HepG2 (cell line): ENCODE measurements around the gene ADD2. TPM values are rescaled to one million over a fixed set of nuclear protein-coding genes. Genes with fewer than 3 reads are reported as not detected.
A peak's percentile ranks its signal among the peaks of the same experiment; 100 is the strongest.

Experiments used
- ATAC-seq: fragments of 200-7000 bp; cut with Tn5 transposase; 3 replicates; pipeline ENCODE4 v1.9.1; 2020; ENCODE audit warnings: mild to moderate bottlenecking, moderate library complexity
- BruUV-seq: library from RNA; stranded (reverse); fragments of 400-500 nt; replicated peaks from 2 replicates; lab custom pipeline; 2021; lab: Mats Ljungman, UMichigan
- CTCF ChIA-PET: fragments of 300-600 bp; formaldehyde crosslinking; extraction: SDS; loops from one replicate; lab custom pipeline; 2021; ENCODE audit warnings: low total read pairs, inconsistent platforms, low intra/inter-chr PET ratio; lab: Yijun Ruan, JAX
- POLR2A ChIA-PET: fragments of 350-600 bp; sonication (Branson Sonifier 250); formaldehyde crosslinking; loops from one replicate; lab custom pipeline; 2020; ENCODE audit warnings: antibody characterized with exemption, inconsistent platforms; lab: Yijun Ruan, JAX
- DNase-seq: peaks from one replicate; pipeline ENCODE4 v3.0.0-alpha.2; 2015; ENCODE audit warnings: low spot score
- FAIRE-seq: peaks from 3 replicates; lab custom pipeline; 2011; peaks lifted over from hg19 to GRCh38; lab: Jason Lieb, UNC
- H2AFZ ChIP-seq: one replicate; pipeline ENCODE4 v1.6.1; 2011; ENCODE audit warnings: low read length, inconsistent platforms
- H3K27ac ChIP-seq: fragments of 300-600 bp; 3 replicates; pipeline ENCODE4 v1.8.0; 2011; ENCODE audit warnings: mixed run types, mild to moderate bottlenecking, mixed read lengths, low read length, inconsistent platforms; ENCODE audit not compliant: insufficient read depth; ENCODE audit errors: extremely low read length
- H3K27me3 ChIP-seq, 2 experiments: fragments of 200-600 bp in 1 of 2; 2 replicates in 1 of 2; 3 replicates in 1 of 2; pipeline versions ENCODE4 v1.6.0 to v1.8.0; 2011; ENCODE audit warnings: low read length in 2 of 2, mild to moderate bottlenecking in 2 of 2, moderate library complexity in 2 of 2, inconsistent platforms in 1 of 2; ENCODE audit not compliant: insufficient read depth in 2 of 2, control insufficient read depth in 1 of 2
- H3K36me3 ChIP-seq, 2 experiments: fragments of 200-600 bp in 1 of 2; replicated peaks in 1 of 2; 2 replicates in 1 of 2; 3 replicates in 1 of 2; pipeline versions ENCODE4 v1.5.1 to v1.8.0; 2011; ENCODE audit warnings: low read length in 2 of 2, inconsistent platforms in 1 of 2; ENCODE audit not compliant: insufficient read depth in 2 of 2, control insufficient read depth in 1 of 2
- H3K4me1 ChIP-seq: 2 replicates; pipeline ENCODE4 v1.5.1; 2012; ENCODE audit warnings: low read length, inconsistent platforms; ENCODE audit not compliant: insufficient read depth
- H3K4me2 ChIP-seq: 2 replicates; pipeline ENCODE4 v1.6.0; 2011; ENCODE audit warnings: low read depth, low read length, inconsistent platforms
- H3K4me3 ChIP-seq, 3 experiments: fragments of 200-600 bp in 1 of 3; sonication (generic), shearing (Covaris generic) in 1 of 3; replicated peaks in 1 of 3; 2 replicates each; pipeline ENCODE4 v1.5.1; 2011 to 2016; ENCODE audit warnings: low read length in 3 of 3, inconsistent platforms in 2 of 3, low read depth in 2 of 3, mild to moderate bottlenecking in 2 of 3, control low read depth in 1 of 3, mixed read lengths in 1 of 3; ENCODE audit not compliant: insufficient read depth in 1 of 3
- H3K79me2 ChIP-seq: one replicate; pipeline ENCODE4 v1.6.1; 2011; ENCODE audit warnings: low read length, inconsistent platforms; ENCODE audit not compliant: insufficient read depth
- H3K9ac ChIP-seq: 2 replicates; pipeline ENCODE4 v1.6.0; 2011; ENCODE audit warnings: mild to moderate bottlenecking, low read depth, low read length, inconsistent platforms; ENCODE audit not compliant: insufficient read depth
- H3K9me3 ChIP-seq: 2 replicates; pipeline ENCODE4 v1.5.1; 2012; ENCODE audit warnings: mild to moderate bottlenecking, low read length
- H4K20me1 ChIP-seq: 2 replicates; pipeline ENCODE4 v1.6.0; 2011; ENCODE audit warnings: inconsistent platforms, mild to moderate bottlenecking, low read length, moderate library complexity; ENCODE audit not compliant: insufficient read depth
- EED ChIP-seq: sonication (generic); formaldehyde crosslinking; IDR thresholded peaks from 2 replicates; pipeline ENCODE4 v1.5.0; 2020; ENCODE audit warnings: mild to moderate bottlenecking, missing genetic modification reagents
- HOXA3 ChIP-seq: sonication (generic); formaldehyde crosslinking; IDR thresholded peaks from 2 replicates; pipeline ENCODE4 v1.5.0; 2020; ENCODE audit warnings: missing genetic modification reagents
- REXO4 ChIP-seq: sonication (generic); formaldehyde crosslinking; IDR thresholded peaks from 2 replicates; pipeline ENCODE4 v1.8.0; 2022; ENCODE audit warnings: missing genetic modification reagents, mild to moderate bottlenecking, borderline replicate concordance
- SAFB2 ChIP-seq: sonication (generic); formaldehyde crosslinking; IDR thresholded peaks from 2 replicates; pipeline ENCODE4 v1.5.1; 2020; ENCODE audit warnings: missing genetic modification reagents, low read depth, mild to moderate bottlenecking, borderline replicate concordance
- ZFP62 ChIP-seq: sonication (generic); formaldehyde crosslinking; IDR thresholded peaks from 2 replicates; pipeline ENCODE4 v1.4.0; 2020; ENCODE audit warnings: missing genetic modification reagents
- ZNF121 ChIP-seq: sonication (generic); formaldehyde crosslinking; IDR thresholded peaks from 2 replicates; pipeline ENCODE4 v1.5.0; 2020; ENCODE audit warnings: mild to moderate bottlenecking, missing genetic modification reagents
- ZNF552 ChIP-seq: sonication (generic); formaldehyde crosslinking; IDR thresholded peaks from 2 replicates; pipeline ENCODE4 v1.9.0; 2022; ENCODE audit warnings: missing genetic modification reagents, mild to moderate bottlenecking, borderline replicate concordance
- ZNF816 ChIP-seq: sonication (generic); formaldehyde crosslinking; IDR thresholded peaks from 2 replicates; pipeline ENCODE4 v1.8.0; 2022; ENCODE audit warnings: missing genetic modification reagents, mild to moderate bottlenecking, borderline replicate concordance
- ZSCAN12 ChIP-seq: sonication (generic); formaldehyde crosslinking; IDR thresholded peaks from 2 replicates; pipeline ENCODE4 v1.9.0; 2021; ENCODE audit warnings: mild to moderate bottlenecking, missing genetic modification reagents
- WGBS: methylation state at CpG from one replicate; pipeline ENCODE4 v1.1.6; 2017; ENCODE audit warnings: low lambda C conversion rate; 5-methylcytosine and 5-hydroxymethylcytosine counted together
- in situ Hi-C: cut with HindIII; loops from 2 replicates; pipeline ENCODE4 v1.10.0; 2017; ENCODE audit warnings: low pct_unique_long_range_greater_than_20kb; ENCODE audit not compliant: extremely low pct_ligation_motif_present
- intact Hi-C: fragments of 100-400 bp; cut with micrococcal nuclease; formaldehyde crosslinking; loops from one replicate; pipeline ENCODE4 v1.10.0; 2022; ENCODE audit not compliant: unreplicated experiment
- polyA plus RNA-seq, 8 experiments: library from polyadenylated mRNA; depleted of rRNA in 3 of 8; stranded (reverse) in 7 of 8; unstranded in 1 of 8; fragments of >200 nt; fragmentation: Illumina TruSeq in 4 of 8; extraction: Trizol in 4 of 8; gene quantifications; 2 replicates each; pipeline versions ENCODE4 v1.2.1 to v1.2.3, GENCODE V29; 2011 to 2016; ENCODE audit warnings: low read depth in 4 of 8, missing spikeins in 1 of 8, mixed read lengths in 1 of 8; ENCODE audit not compliant: insufficient read depth in 1 of 8
- total RNA-seq, 5 experiments: library from RNA; depleted of rRNA; stranded (reverse); fragments of >200 nt; fragmentation: Illumina TruSeq; extraction: Trizol; gene quantifications; 2 replicates each; pipeline ENCODE4 v1.2.3, GENCODE V29; 2016; ENCODE audit warnings: low read depth in 1 of 5
- TF ChIP-seq, protein P1 (sequence below): sonication (generic); formaldehyde crosslinking; IDR thresholded peaks from 2 replicates; pipeline ENCODE4 v1.5.1; 2020; ENCODE audit warnings: mild to moderate bottlenecking, missing genetic modification reagents, moderate library complexity
- TF ChIP-seq, protein P2 (sequence below): IDR thresholded peaks from 2 replicates; pipeline ENCODE4 v1.6.1; 2016; ENCODE audit warnings: missing compliant biosample characterization, missing genetic modification reagents, borderline replicate concordance

ADD2 gene
- total and polyA plus RNA-seq, 2 of the 13 experiments (the other 11 are each of a cell fraction or from before 2014, with no cell fraction given): 0.05 to 0.13 TPM

GRCh38 chr2:70793450-70793849 lies 25.4 kb upstream of the ADD2 start (continued):
- TF ChIP-seq ZNF121: no peak

DNA sequence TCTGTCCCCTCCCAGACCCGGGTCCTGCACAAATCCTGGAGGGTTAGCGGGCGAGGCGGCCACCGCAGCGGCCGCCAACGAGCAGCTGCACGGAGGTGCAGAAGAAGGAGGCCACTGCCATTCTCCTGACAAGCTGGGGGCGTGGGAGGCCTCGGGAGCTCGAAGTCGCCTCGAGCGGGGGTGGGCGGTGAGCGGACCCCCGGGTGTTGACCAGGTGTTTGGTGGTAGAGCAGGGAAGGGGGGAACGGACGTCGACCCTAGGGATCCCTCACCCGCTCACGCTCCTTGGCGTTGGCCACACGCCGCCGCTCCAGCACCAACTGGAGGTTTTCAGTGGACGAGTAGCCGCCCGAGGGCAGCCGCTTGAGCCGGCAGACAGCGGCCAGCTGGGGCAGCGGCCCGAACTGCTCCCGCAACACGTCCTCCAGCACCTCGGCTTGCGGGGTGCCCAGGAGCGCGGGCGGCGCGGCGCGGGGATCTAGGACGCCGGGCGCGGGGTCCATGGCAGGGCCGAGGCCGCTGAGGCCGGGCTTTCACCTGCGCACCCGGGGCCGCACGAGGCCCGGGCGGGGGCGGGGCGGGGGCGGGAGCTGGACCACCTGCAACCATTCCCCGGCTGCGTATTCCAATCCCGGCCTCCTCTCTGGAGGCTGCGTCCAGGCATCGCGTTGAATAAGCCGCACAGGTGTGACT lies 22.3 kb upstream of the ADD2 start, which contains the start of gene FIGLA:
Gene FIGLA (minus strand): TSS at position 508 of the 693 bp plus-strand sequence. CDS start 5 bp downstream, at position 503.
- H3K36me3 ChIP-seq: no peaks in the 10 kb centered on the region
- H3K9ac ChIP-seq: no peak within 1 kb of the TSS
- BruUV-seq: no TSS peak
- WGBS: 86% methylated on average over 31 of the region's 69 CpGs
- no peak for TF ChIP-seq ZNF816 (CRISPR knock-in tag)
- TF ChIP-seq ZNF552 (CRISPR knock-in tag): no peak
- TF ChIP-seq, protein P1, sequence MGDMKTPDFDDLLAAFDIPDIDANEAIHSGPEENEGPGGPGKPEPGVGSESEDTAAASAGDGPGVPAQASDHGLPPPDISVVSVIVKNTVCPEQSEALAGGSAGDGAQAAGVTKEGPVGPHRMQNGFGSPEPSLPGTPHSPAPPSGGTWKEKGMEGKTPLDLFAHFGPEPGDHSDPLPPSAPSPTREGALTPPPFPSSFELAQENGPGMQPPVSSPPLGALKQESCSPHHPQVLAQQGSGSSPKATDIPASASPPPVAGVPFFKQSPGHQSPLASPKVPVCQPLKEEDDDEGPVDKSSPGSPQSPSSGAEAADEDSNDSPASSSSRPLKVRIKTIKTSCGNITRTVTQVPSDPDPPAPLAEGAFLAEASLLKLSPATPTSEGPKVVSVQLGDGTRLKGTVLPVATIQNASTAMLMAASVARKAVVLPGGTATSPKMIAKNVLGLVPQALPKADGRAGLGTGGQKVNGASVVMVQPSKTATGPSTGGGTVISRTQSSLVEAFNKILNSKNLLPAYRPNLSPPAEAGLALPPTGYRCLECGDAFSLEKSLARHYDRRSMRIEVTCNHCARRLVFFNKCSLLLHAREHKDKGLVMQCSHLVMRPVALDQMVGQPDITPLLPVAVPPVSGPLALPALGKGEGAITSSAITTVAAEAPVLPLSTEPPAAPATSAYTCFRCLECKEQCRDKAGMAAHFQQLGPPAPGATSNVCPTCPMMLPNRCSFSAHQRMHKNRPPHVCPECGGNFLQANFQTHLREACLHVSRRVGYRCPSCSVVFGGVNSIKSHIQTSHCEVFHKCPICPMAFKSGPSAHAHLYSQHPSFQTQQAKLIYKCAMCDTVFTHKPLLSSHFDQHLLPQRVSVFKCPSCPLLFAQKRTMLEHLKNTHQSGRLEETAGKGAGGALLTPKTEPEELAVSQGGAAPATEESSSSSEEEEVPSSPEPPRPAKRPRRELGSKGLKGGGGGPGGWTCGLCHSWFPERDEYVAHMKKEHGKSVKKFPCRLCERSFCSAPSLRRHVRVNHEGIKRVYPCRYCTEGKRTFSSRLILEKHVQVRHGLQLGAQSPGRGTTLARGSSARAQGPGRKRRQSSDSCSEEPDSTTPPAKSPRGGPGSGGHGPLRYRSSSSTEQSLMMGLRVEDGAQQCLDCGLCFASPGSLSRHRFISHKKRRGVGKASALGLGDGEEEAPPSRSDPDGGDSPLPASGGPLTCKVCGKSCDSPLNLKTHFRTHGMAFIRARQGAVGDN: peak; percentile 53; the same call in 1 of the 2 replicates
- TF ChIP-seq REXO4 (CRISPR knock-in tag): no peak
- TF ChIP-seq EED (CRISPR knock-in tag): 0 out of 2 replicates have a peak, but pooled peaks have one; percentile 7
- TF ChIP-seq HOXA3 (CRISPR knock-in tag): peak; percentile 22; the same call in 1 of the 2 replicates
- no peak for TF ChIP-seq ZSCAN12
- 0 out of 2 replicates have a peak, but pooled peaks have one; percentile 36 for TF ChIP-seq ZFP62 (CRISPR knock-in tag)
- TF ChIP-seq, protein P2, sequence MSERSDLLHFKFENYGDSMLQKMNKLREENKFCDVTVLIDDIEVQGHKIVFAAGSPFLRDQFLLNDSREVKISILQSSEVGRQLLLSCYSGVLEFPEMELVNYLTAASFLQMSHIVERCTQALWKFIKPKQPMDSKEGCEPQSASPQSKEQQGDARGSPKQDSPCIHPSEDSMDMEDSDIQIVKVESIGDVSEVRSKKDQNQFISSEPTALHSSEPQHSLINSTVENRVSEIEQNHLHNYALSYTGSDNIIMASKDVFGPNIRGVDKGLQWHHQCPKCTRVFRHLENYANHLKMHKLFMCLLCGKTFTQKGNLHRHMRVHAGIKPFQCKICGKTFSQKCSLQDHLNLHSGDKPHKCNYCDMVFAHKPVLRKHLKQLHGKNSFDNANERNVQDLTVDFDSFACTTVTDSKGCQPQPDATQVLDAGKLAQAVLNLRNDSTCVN (CRISPR knock-in tag): 0 out of 2 replicates have a peak, but pooled peaks have one; percentile 4
- no peak for TF ChIP-seq SAFB2 (CRISPR knock-in tag)
- ChIA-PET CTCF (interaction anchor here (1.1 to 3.0 kb wide), 6 partner anchors 72 to 157 kb away, joined by 4 to 37 read pairs (median 20); no protein-coding TSS in a partner anchor), POLR2A (no interaction called here)
- H3K27ac ChIP-seq: no peak within 1 kb of the TSS
- no peak for FAIRE-seq
- no peaks in the 10 kb centered on the region for H3K79me2 ChIP-seq
- no peak within 1 kb of the TSS for H3K4me3 ChIP-seq
- peak within 1 kb of the TSS; percentile 31 for H2AFZ ChIP-seq
- intact Hi-C loops (no loop called here), in situ Hi-C loops (loop anchor here (5.0 kb wide), 2 partner anchors 72 to 157 kb away; no protein-coding TSS in a partner anchor)
- no peak for DNase-seq
- ATAC-seq: peak; percentile 20; the same call in 2 of the 3 replicates
- peaks cover 0 to 5% of the 10 kb centered on the region in 2 experiments; a peak in 1 of 5 replicates for H3K27me3 ChIP-seq
- peaks cover 18% of the 10 kb centered on the region for H3K4me1 ChIP-seq
- H3K4me2 ChIP-seq: peak within 1 kb of the TSS; percentile 32
- H3K9me3 ChIP-seq: no peaks in the 10 kb centered on the region
- no peaks in the 10 kb centered on the region for H4K20me1 ChIP-seq
